H7 (cell line): ENCODE results near the gene ARL15. TPM values are rescaled to one million over a fixed set of nuclear protein-coding genes. Genes with fewer than 3 reads are reported as not detected.
"Not testable (repeated sequence)": the region's sequence is repeated elsewhere in the genome, so short reads cannot be mapped to it uniquely, and the experiment has no call there.

Experiments
- DNase-seq: peaks from one replicate; pipeline ENCODE4 v3.0.0; 2012
- H3K27me3 ChIP-seq: 2 replicates; pipeline ENCODE4 v1.6.0; 2011; ENCODE audit warnings: mild to moderate bottlenecking, low read length; ENCODE audit not compliant: control insufficient read depth, insufficient read depth
- H3K36me3 ChIP-seq: replicated peaks from 2 replicates; pipeline ENCODE4 v1.5.1; 2011; ENCODE audit warnings: low read length; ENCODE audit not compliant: control insufficient read depth, insufficient read depth
- H3K4me3 ChIP-seq: 2 replicates; pipeline ENCODE4 v1.5.1; 2011; ENCODE audit warnings: low read depth, mild to moderate bottlenecking, control low read depth, low read length, moderate library complexity; ENCODE audit not compliant: insufficient read depth
- total RNA-seq: library from RNA; depleted of rRNA; stranded (reverse); fragments of >200 nt; shearing (Covaris generic); gene quantifications from 2 replicates; pipeline ENCODE4 v1.2.3, GENCODE V29; 2014; rRNA removed

ARL15 gene
- total RNA-seq, 1 experiment from 2014 or later, result 21.6 TPM

DNA sequence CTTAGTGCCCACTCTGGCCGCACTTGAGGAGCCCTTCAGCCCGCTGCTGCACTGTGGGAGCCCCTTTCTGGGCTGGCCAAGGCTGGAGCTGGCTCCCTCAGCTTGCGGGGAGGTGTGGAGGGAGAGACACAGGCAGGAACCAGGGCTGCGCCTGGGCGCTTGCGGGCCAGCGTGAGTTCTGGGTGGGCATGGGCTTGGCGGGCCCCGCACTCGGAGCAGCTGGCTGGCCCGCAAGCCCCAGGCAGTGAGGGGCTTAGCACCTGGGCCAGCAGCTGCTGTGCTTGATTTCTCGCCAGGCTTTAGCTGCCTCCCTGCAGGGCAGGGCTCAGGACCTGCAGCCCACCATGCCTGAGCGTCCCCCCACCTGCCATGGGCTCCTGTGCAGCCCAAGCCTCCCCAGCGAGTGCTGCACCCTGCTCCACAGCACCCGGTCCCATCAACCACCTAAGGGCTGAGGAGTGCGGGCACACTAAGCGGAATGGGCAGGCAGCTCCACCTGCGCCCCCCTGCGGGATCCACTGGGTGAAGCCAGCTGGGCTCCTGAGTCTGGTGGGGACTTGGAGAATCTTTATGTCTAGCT is 473.4 kb downstream of the ARL15 start:
- H3K4me3 ChIP-seq, DNase-seq, H3K36me3 ChIP-seq, H3K27me3 ChIP-seq: not testable (repeated sequence)

DNA sequence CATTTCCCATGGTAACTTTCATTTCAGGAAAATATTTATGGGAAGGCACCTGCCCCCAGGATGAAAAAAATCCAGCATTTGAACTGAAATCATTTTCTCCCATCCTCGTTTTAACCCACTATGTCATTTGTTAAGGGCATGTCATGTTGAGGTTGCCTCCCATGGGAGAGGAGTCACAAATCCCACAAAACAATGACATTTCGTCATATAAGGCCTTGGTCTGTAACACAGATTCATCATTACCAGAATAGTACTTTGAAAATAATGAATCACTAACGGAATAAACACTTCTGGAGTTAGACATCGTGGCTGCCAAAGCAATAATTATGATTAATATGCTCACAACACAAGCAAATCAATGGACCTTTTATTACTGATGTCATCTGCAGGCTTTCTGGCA is 475.9 kb downstream of the ARL15 start:
- no peaks in the 10 kb centered on the region for H3K27me3 ChIP-seq
- DNase-seq, result no peak
- no peaks in the 10 kb centered on the region for H3K36me3 ChIP-seq
- H3K4me3 ChIP-seq, result no peak overlapping the region

Other genes starting within 250 kb of the ARL15 start
- gene HSPB3, start 145.1 kb upstream of the ARL15 start, total RNA-seq, result not detected in 2 replicates
- 21.6 and 26.2 TPM in 2 replicates for gene SNX18, start 207.2 kb upstream of the ARL15 start, total RNA-seq